H9 (cell line): ENCODE data around the gene BICD1. TPM values are rescaled to one million over a fixed set of nuclear protein-coding genes. Genes with fewer than 3 reads are reported as not detected.

Source experiments
- DNase-seq: peaks from one replicate; pipeline ENCODE4 v3.0.0-alpha.2; 2017
- H2AFZ ChIP-seq: one replicate; pipeline ENCODE4 v1.6.1; 2013; ENCODE audit warnings: mild to moderate bottlenecking, low read length, control low read depth, moderate library complexity
- H2AK5ac ChIP-seq: 2 replicates; pipeline ENCODE4 v1.6.1; 2013; ENCODE audit warnings: low read length, control low read depth, mixed read lengths; ENCODE audit not compliant: insufficient read length
- H2BK120ac ChIP-seq: one replicate; pipeline ENCODE4 v1.6.1; 2013; ENCODE audit warnings: low read depth, mild to moderate bottlenecking, low read length, control low read depth, inconsistent platforms; ENCODE audit not compliant: poor library complexity, severe bottlenecking
- H2BK12ac ChIP-seq: 2 replicates; pipeline ENCODE4 v1.6.1; 2013; ENCODE audit warnings: low read length, control low read depth, mixed read lengths, low read depth; ENCODE audit not compliant: insufficient read length
- H2BK15ac ChIP-seq: 2 replicates; pipeline ENCODE4 v1.6.1; 2013; ENCODE audit warnings: low read depth, low read length, control low read depth
- H2BK20ac ChIP-seq: one replicate; pipeline ENCODE4 v1.6.1; 2013; ENCODE audit warnings: low read depth, mild to moderate bottlenecking, low read length, control low read depth, inconsistent platforms; ENCODE audit not compliant: poor library complexity, severe bottlenecking
- H2BK5ac ChIP-seq: 2 replicates; pipeline ENCODE4 v1.6.1; 2013; ENCODE audit warnings: low read length, control low read depth, mixed read lengths; ENCODE audit not compliant: insufficient read length
- H3K14ac ChIP-seq: 2 replicates; pipeline ENCODE4 v1.6.1; 2013; ENCODE audit warnings: low read length, control low read depth; ENCODE audit not compliant: insufficient read depth
- H3K18ac ChIP-seq: 2 replicates; pipeline ENCODE4 v1.6.1; 2013; ENCODE audit warnings: low read depth, mild to moderate bottlenecking, mixed read lengths, low read length, control low read depth; ENCODE audit not compliant: insufficient read length
- H3K23ac ChIP-seq: 2 replicates; pipeline ENCODE4 v1.6.1; 2013; ENCODE audit warnings: low read length, control low read depth, mixed read lengths, low read depth; ENCODE audit not compliant: insufficient read length
- H3K23me2 ChIP-seq: 2 replicates; pipeline ENCODE4 v1.6.1; 2013; ENCODE audit warnings: low read depth, mild to moderate bottlenecking, mixed read lengths, low read length, control low read depth; ENCODE audit not compliant: insufficient read length, poor library complexity, severe bottlenecking
- H3K27ac ChIP-seq: 2 replicates; pipeline ENCODE4 v1.5.1; 2013; ENCODE audit warnings: low read length, control low read depth, mixed read lengths, low read depth; ENCODE audit not compliant: insufficient read length
- H3K27me3 ChIP-seq: 2 replicates; pipeline ENCODE4 v1.6.1; 2013; ENCODE audit warnings: low read length, control low read depth, inconsistent platforms; ENCODE audit not compliant: insufficient read depth
- H3K4ac ChIP-seq: 2 replicates; pipeline ENCODE4 v1.6.1; 2013; ENCODE audit warnings: low read depth, mild to moderate bottlenecking, control low read depth, inconsistent platforms, low read length, moderate library complexity
- H3K4me1 ChIP-seq: 2 replicates; pipeline ENCODE4 v1.6.1; 2013; ENCODE audit warnings: low read length, control low read depth, inconsistent platforms; ENCODE audit not compliant: insufficient read depth
- H3K4me2 ChIP-seq: 2 replicates; pipeline ENCODE4 v1.6.1; 2013; ENCODE audit warnings: low read length, control low read depth, mixed read lengths; ENCODE audit not compliant: insufficient read length, insufficient read depth
- H3K56ac ChIP-seq: 2 replicates; pipeline ENCODE4 v1.6.1; 2013; ENCODE audit warnings: low read depth, mild to moderate bottlenecking, mixed read lengths, low read length, control low read depth; ENCODE audit not compliant: insufficient read length
- H3K79me1 ChIP-seq: 2 replicates; pipeline ENCODE4 v1.6.1; 2013; ENCODE audit warnings: low read depth, mild to moderate bottlenecking, moderate library complexity, low read length, control low read depth, inconsistent platforms; ENCODE audit not compliant: insufficient read depth, poor library complexity, severe bottlenecking
- H3K79me2 ChIP-seq: 2 replicates; pipeline ENCODE4 v1.6.1; 2013; ENCODE audit warnings: low read length, control low read depth, inconsistent platforms; ENCODE audit not compliant: insufficient read depth
- H3K9ac ChIP-seq: 2 replicates; pipeline ENCODE4 v1.6.1; 2013; ENCODE audit warnings: low read length, control low read depth, mixed read lengths; ENCODE audit not compliant: insufficient read length; ENCODE audit errors: extremely low read depth
- H3K9me3 ChIP-seq: one replicate; pipeline ENCODE4 v1.6.1; 2013; ENCODE audit warnings: low read depth, low read length, inconsistent platforms; ENCODE audit not compliant: control insufficient read depth
- H3T11ph ChIP-seq: one replicate; pipeline ENCODE4 v1.6.1; 2013; ENCODE audit warnings: mild to moderate bottlenecking, low read length, control low read depth, inconsistent platforms
- H4K20me1 ChIP-seq: one replicate; pipeline ENCODE4 v1.6.1; 2013; ENCODE audit not compliant: control insufficient read depth, insufficient read length, insufficient read depth
- H4K5ac ChIP-seq: 2 replicates; pipeline ENCODE4 v1.6.1; 2013; ENCODE audit warnings: low read depth, mild to moderate bottlenecking, mixed read lengths, low read length, control low read depth; ENCODE audit not compliant: insufficient read length
- H4K8ac ChIP-seq: replicated peaks from 2 replicates; pipeline ENCODE4 v1.6.1; 2013; ENCODE audit warnings: low read length, control low read depth, mixed read lengths, low read depth; ENCODE audit not compliant: insufficient read length
- H4K91ac ChIP-seq: 2 replicates; pipeline ENCODE4 v1.6.1; 2013; ENCODE audit warnings: low read depth, mild to moderate bottlenecking, moderate library complexity, mixed read lengths, low read length, control low read depth; ENCODE audit not compliant: insufficient read length
- H3K27ac Mint-ChIP-seq, 3 experiments: 2 replicates in 2 of 3; 3 replicates in 1 of 3; pipeline ENCODE4 v1.8.0; 2020 to 2021; ENCODE audit warnings: mixed read lengths in 3 of 3, mild to moderate bottlenecking in 1 of 3, moderate library complexity in 1 of 3
- H3K27me3 Mint-ChIP-seq: 2 replicates; pipeline ENCODE4 v1.8.0; 2021; ENCODE audit warnings: low read depth, mild to moderate bottlenecking, moderate library complexity, mixed read lengths
- H3K36me3 Mint-ChIP-seq, 3 experiments: 2 replicates in 2 of 3; 3 replicates in 1 of 3; pipeline ENCODE4 v1.8.0; 2020 to 2021; ENCODE audit warnings: low read depth in 3 of 3, mixed read lengths in 3 of 3; ENCODE audit not compliant: insufficient read depth in 1 of 3
- H3K4me1 Mint-ChIP-seq, 2 experiments: 2 replicates each; pipeline ENCODE4 v1.8.0; 2020; ENCODE audit warnings: mixed read lengths in 2 of 2
- H3K4me3 Mint-ChIP-seq, 2 experiments: 2 replicates in 1 of 2; 3 replicates in 1 of 2; pipeline ENCODE4 v1.8.0; 2020 to 2021; ENCODE audit warnings: mild to moderate bottlenecking in 2 of 2, mixed read lengths in 2 of 2, moderate library complexity in 1 of 2
- H3K9me3 Mint-ChIP-seq, 2 experiments: 2 replicates in 1 of 2; 3 replicates in 1 of 2; pipeline ENCODE4 v1.8.0; 2020; ENCODE audit warnings: mild to moderate bottlenecking in 2 of 2, mixed read lengths in 2 of 2, moderate library complexity in 1 of 2
- total RNA-seq: library from RNA; stranded (reverse); gene quantifications from 2 replicates; pipeline ENCODE4 v1.2.1, GENCODE V29; 2021
- TF ChIP-seq, protein P1 (sequence below): fragments of 200-600 bp; sonication (generic); conservative IDR thresholded peaks from 3 replicates; pipeline ENCODE4 v1.8.0; 2021; ENCODE audit warnings: antibody characterized with exemption, mild to moderate bottlenecking

The BICD1 gene
- total RNA-seq, 1 experiment from 2014 or later, result 134 TPM

DNA sequence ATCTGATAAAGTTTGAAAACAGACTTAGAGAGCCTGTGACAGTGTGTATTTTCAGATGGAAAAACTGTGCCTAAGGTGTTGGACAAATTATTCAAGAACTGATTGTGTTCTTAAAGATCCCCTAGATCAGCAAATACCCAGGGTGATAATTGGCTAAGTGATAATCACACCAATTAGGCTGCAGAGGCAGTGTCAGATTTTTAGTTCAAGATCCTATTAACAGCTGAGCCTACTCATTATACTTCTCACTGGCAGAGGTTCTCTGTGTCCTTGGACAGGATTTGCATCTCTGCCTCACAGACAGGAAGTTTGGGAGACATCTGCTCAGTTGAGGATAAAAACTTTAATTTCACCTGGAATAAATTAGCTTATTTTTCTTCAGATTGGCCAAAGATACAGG, 288.4 kb downstream of the BICD1 start:
- Histone ChIP-seq H2BK15ac (no peak overlapping the region), H3T11ph (no peak overlapping the region), H4K5ac (no peak overlapping the region), H3K79me1 (no peaks in the 10 kb centered on the region), H2AFZ (no peak overlapping the region), H2BK20ac (no peak overlapping the region), H4K91ac (no peak overlapping the region), H3K18ac (no peak overlapping the region), H3K14ac (no peak overlapping the region), H3K23ac (no peak overlapping the region), H3K9ac (no peak overlapping the region), H3K4me2 (no peak overlapping the region), H3K23me2 (peaks cover 5% of the 10 kb centered on the region), H3K56ac (no peak overlapping the region), H3K4ac (no peak overlapping the region), H2BK5ac (no peak overlapping the region), H4K20me1 (no peaks in the 10 kb centered on the region), H3K79me2 (no peaks in the 10 kb centered on the region), H4K8ac (no peak overlapping the region), H3K27me3 (no peaks in the 10 kb centered on the region), H3K27ac (no peak overlapping the region), H3K9me3 (no peaks in the 10 kb centered on the region), H2AK5ac (no peak overlapping the region), H2BK12ac (no peak overlapping the region), H3K4me1 (peaks cover 2% of the 10 kb centered on the region; the same call in 1 of the 2 replicates), H2BK120ac (no peak overlapping the region)
- Mint-ChIP-seq H3K27me3 (no peaks in the 10 kb centered on the region), H3K9me3 (peaks cover 0 to 2% of the 10 kb centered on the region in 2 experiments; a peak in 1 of 5 replicates), H3K4me1 (peaks cover 18 to 21% of the 10 kb centered on the region in 2 experiments), H3K36me3 (peaks cover 0 to 8% (median 6%) of the 10 kb centered on the region in 3 experiments; a peak in 3 of 7 replicates), H3K4me3 (no peak overlapping the region), H3K27ac (no peak overlapping the region)
- DNase-seq, result no peak
- TF ChIP-seq, protein P1, sequence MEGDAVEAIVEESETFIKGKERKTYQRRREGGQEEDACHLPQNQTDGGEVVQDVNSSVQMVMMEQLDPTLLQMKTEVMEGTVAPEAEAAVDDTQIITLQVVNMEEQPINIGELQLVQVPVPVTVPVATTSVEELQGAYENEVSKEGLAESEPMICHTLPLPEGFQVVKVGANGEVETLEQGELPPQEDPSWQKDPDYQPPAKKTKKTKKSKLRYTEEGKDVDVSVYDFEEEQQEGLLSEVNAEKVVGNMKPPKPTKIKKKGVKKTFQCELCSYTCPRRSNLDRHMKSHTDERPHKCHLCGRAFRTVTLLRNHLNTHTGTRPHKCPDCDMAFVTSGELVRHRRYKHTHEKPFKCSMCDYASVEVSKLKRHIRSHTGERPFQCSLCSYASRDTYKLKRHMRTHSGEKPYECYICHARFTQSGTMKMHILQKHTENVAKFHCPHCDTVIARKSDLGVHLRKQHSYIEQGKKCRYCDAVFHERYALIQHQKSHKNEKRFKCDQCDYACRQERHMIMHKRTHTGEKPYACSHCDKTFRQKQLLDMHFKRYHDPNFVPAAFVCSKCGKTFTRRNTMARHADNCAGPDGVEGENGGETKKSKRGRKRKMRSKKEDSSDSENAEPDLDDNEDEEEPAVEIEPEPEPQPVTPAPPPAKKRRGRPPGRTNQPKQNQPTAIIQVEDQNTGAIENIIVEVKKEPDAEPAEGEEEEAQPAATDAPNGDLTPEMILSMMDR, result no peak
